GM18867 (cell line): ENCODE measurements around the gene CASK.
"Not testable (repeated sequence)": the region's sequence is repeated elsewhere in the genome, so short reads cannot be mapped to it uniquely, and the experiment has no call there.

ENCODE experiments used
- ATAC-seq: cut with Tn5 transposase; IDR thresholded peaks from one replicate; pipeline ENCODE4 v1.9.1; 2021; ENCODE audit warnings: mild to moderate bottlenecking, moderate library complexity; ENCODE audit not compliant: unreplicated experiment

The CASK gene

GRCh38 chrX:41655631-41656030, 267.7 kb downstream of the CASK start:
- ATAC-seq = no peak

GRCh38 chrX:41655101-41655500, 268.3 kb downstream of the CASK start:
- no peak for ATAC-seq

DNA sequence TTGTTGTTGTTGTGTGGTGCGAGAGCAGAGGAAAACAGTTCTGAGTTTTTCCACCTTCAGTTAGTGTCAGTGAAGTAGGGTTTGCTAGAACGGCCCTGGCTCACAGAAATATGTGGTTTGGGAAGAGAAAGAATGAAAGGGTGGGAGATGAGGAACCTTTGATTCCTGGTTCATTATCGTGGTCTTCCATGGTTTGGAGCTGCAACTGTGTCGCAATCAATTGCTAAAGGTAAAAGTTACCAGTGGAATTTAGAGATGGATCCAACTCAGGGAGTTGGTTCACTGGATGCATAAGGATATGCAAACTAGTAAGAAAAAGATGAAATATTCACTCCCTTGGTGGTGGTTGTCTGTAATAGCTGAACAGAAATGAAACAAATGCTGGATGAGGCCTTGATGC, 270.2 kb downstream of the CASK start:
- ATAC-seq = no peak

DNA sequence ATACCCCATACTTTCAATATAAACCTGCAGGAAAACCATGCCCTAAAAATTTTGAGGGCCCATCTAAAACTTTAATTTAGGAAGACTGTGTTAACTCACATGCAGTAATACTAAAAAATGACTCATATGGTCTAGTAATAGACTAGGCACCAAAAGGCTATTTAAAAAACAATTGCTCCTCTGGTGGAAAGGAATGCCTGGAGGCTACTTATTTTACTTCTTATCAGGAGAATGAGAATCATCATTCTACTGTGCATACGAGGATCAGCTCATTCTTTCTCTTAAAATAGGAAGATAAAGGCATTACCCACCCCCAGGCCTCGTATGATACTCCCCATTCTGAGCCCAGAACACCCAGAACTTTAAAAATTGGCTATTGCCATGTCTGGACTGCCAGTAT, 277.2 kb downstream of the CASK start:
- not testable (repeated sequence) for ATAC-seq

DNA sequence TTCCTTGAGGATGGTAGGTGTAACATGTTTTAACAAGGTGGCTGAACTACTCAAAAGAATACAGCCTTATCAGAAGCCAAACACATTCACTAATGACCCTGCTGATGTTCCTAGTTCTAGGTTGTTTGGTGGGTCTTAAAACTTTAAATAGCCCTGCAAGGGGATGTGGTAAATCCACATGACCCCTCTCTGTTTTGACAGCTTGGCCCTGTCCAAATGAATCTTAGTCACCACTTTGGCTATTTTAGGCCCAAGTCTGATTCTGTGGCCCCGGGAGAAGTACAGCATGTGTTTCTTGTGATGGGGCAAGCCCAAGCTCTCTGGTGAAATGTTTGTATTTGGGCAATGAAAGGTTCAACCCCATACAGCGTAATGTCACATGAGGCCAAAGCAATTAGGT, 289.1 kb downstream of the CASK start:
- ATAC-seq = no peak

DNA sequence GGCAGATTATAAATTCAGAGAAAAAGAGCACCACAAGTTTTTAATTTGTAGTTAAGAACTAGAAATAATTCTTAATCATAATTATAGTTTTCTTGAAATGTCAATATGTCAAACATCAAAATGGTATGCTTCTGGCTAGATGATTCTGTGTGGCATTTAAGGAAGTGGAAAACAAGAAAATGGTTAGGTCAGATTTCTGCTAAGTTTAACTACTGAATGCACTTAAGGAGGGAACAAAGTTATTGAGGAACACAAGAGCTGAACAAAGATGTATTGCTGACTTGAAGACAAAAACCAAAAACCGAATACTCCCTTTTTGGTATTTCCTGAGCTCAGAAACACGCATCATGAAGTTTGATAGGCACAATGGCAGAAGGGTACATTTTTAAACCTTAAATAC, 293.3 kb downstream of the CASK start:
- ATAC-seq = no peak

DNA sequence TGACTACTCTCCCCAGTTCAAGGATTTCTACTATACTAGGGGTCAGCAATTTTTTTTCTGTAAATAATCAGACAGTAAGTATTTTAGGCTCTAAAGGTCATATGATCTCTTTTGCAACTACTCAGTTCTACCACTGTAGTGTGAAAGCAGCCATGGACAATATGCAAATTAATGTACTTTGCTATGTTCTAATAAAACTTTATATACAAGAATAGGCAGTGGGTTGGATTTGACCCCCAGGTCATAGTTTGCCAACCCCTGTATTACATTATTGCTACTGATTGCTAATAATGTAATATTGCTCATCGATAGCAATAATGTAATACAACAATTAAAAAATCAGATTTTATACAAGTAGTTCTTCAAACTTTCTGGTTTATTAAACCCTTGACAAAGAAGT, 293.8 kb downstream of the CASK start:
- ATAC-seq = no peak

- no peak for ATAC-seq
Observed at GRCh38 chrX:41621222-41621723, 302.1 kb downstream of the CASK start.

GRCh38 chrX:41619221-41619620, 304.1 kb downstream of the CASK start:
- no peak for ATAC-seq

- no peak for ATAC-seq
Observed at GRCh38 chrX:41616935-41617334, 306.4 kb downstream of the CASK start.

- ATAC-seq = no peak
Observed at GRCh38 chrX:41616255-41616654, 307.1 kb downstream of the CASK start.

DNA sequence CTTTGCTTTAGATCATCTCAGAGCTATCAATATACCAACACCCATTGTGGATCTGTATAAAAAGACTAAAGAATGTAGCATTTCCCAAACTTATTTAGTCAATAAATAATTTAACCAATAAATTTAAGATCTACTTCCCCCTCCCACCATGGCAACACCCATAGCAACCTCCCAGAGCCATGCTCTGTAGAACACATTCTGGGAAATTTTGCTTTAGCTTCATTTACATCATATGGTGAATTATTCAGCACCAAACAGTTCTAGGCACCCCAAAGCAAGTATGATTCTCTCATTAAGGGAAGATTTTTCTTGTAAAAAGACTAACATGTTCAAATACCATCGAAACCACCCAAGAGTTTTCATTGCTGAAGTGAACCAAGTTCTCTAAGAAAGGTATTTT, 315.1 kb downstream of the CASK start:
- ATAC-seq = no peak

- no peak for ATAC-seq
Observed at GRCh38 chrX:41607264-41607832, 316.0 kb downstream of the CASK start.

DNA sequence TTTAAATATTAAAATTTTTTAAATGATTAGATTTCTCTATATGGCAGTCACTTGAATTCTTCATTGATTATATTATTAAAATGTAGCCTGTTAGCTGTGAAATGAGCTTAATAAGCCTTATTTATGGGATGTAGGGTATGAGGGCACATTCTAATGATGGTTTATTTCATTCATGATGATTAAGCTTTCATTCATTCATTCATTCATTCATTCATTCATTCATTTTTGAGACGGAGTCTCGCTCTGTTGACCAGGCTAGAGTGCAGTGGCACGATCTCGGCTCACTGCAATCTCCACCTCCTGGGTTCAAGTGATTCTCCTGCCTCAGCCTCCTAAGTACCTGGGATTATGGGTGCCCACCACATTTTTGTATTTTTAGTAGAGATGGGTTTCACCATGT, 317.3 kb downstream of the CASK start:
- not testable (repeated sequence) for ATAC-seq

DNA sequence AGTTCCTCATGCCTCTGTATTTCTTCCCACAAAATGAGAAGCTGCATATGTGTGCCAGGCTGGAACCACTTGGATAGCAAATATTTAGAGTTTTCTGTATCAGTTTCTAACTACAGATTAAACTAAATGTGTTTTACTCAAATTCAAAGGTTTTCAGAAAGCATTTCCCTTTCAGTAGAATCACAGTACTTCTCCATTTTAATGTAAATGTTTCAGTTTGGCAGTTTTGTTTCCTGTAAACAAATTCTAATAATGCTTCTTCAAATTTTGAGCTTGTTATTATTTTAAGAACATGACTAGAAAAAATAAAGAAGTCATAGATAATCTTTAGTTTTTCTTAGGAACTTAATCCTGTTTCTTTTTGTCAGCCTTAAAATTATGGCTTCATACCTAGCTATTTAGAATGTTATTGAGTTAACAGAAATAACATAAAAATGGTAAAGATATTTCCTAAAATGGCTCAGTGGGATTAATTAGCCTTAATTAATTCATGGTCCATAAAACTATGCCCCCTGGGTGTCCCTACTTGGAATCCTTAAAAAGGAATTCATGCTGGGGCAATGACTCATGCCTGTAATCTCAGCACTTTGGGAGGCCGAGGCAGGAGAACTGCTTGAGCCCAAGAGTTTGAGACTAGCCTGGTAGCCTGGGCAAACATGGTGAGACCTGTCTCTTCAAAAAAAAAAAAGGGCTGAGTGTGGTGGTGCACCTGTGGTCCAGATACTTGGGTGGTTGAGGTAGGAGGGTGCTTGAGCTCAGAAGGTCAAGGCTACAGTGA, 318.4 kb downstream of the CASK start:
- ATAC-seq = no peak

DNA sequence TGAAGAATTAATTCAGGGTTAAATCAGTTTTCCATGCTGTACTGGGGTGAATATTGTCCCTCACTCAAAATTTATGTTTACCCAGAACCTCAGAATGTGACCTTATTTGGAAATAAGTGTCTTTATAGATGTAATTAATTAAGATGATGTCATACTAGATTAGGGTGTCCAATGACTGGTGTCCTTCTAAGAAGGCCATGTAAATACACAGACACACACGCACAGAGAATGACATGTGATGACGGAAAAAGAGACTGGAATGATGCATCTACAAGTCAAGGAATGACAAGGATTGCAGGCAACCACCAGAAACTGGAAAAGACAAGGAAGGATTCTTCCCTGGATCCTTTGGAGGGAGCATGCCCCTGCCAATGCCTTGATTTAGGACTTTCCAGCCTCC, 319.2 kb downstream of the CASK start:
- no peak for ATAC-seq

DNA sequence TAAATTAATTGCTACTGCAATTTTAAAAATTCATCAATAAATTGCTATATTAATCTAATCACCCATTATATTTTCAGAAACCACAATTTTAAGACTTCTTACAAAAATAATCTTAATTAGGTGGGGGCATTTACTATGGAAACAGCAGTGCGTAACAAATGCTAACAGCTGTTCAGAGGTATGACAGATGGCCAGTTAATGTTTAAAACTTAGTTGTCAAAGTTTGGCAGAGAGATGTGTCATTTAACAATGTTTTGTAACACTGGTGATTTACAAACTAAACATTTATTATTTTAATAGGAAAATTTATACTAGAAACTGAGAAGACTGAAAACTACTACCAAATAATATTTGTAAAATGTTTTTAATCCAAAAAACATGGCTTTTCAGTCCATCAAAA, 319.8 kb downstream of the CASK start:
- no peak for ATAC-seq

GRCh38 chrX:41602816-41603345, 320.5 kb downstream of the CASK start:
- ATAC-seq = no peak

GRCh38 chrX:41600291-41600690, 323.1 kb downstream of the CASK start:
- ATAC-seq = no peak

GRCh38 chrX:41599507-41599906, 323.8 kb downstream of the CASK start:
- ATAC-seq = no peak

DNA sequence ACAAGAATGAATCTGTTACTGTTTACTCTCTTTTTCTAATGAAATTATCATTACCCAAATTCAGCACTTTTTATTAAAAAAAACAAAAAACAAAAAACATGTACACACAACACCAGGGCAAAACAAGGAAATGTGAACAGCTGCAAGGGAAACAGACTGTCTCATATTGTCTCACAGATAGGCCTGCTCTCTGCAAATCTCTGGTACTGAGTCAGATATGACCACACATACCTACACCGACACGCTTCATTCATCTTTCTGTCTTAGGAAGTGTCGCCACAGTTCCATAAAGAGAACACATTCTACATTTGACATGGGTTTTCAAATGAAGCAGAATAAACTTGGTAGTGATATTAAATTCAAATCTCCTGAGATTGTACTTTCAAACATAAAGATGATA, 326.8 kb downstream of the CASK start:
- ATAC-seq = peak; percentile 94

- no peak for ATAC-seq
Observed at GRCh38 chrX:41594634-41595033, 328.7 kb downstream of the CASK start.
